ENCODE measurements around the gene AOAH.
A peak's percentile ranks its signal among the peaks of the same experiment; 100 is the strongest.

AOAH gene

GRCh38 chr7:36748017-36748487 is 23.8 kb upstream of the AOAH start:
- Mint-ChIP-seq H3K36me3 (ENCODE audit: low read depth) (peaks cover 6% of the 10 kb centered on the region), H3K27ac (no peak overlapping the region), H3K4me3 (peak overlapping the region; percentile 14), H3K9me3 (peaks cover 12% of the 10 kb centered on the region), H3K27me3 (ENCODE audit: low read depth) (peaks cover 4% of the 10 kb centered on the region), H3K4me1 (ENCODE audit: low read depth) (peaks cover 15% of the 10 kb centered on the region)

GRCh38 chr7:36747280-36748016 is 23.2 kb upstream of the AOAH start:
- H3K27me3 Mint-ChIP-seq (ENCODE audit: low read depth): peaks cover 4% of the 10 kb centered on the region
- peaks cover 10% of the 10 kb centered on the region for H3K36me3 Mint-ChIP-seq (ENCODE audit: low read depth)
- no peak overlapping the region for H3K4me3 Mint-ChIP-seq
- H3K4me1 Mint-ChIP-seq (ENCODE audit: low read depth): peaks cover 20% of the 10 kb centered on the region
- H3K9me3 Mint-ChIP-seq: peaks cover 14% of the 10 kb centered on the region
- H3K27ac Mint-ChIP-seq: no peak overlapping the region

- H3K4me1 Mint-ChIP-seq (ENCODE audit: low read depth): peaks cover 20% of the 10 kb centered on the region
- H3K4me3 Mint-ChIP-seq: no peak overlapping the region
- peaks cover 10% of the 10 kb centered on the region for H3K36me3 Mint-ChIP-seq (ENCODE audit: low read depth)
- H3K27ac Mint-ChIP-seq: no peak overlapping the region
- peaks cover 14% of the 10 kb centered on the region for H3K9me3 Mint-ChIP-seq
- peaks cover 4% of the 10 kb centered on the region for H3K27me3 Mint-ChIP-seq (ENCODE audit: low read depth)
Observed at GRCh38 chr7:36746347-36746746, 22.1 kb upstream of the AOAH start.

GRCh38 chr7:36742911-36743775 is 18.8 kb upstream of the AOAH start:
- H3K27me3 Mint-ChIP-seq (ENCODE audit: low read depth): no peaks in the 10 kb centered on the region
- peaks cover 12% of the 10 kb centered on the region for H3K9me3 Mint-ChIP-seq
- no peak overlapping the region for H3K4me3 Mint-ChIP-seq
- H3K4me1 Mint-ChIP-seq (ENCODE audit: low read depth): peaks cover 19% of the 10 kb centered on the region
- H3K27ac Mint-ChIP-seq: no peak overlapping the region
- peaks cover 9% of the 10 kb centered on the region for H3K36me3 Mint-ChIP-seq (ENCODE audit: low read depth)

- peaks cover 16% of the 10 kb centered on the region for H3K4me1 Mint-ChIP-seq (ENCODE audit: low read depth)
- H3K9me3 Mint-ChIP-seq: peaks cover 12% of the 10 kb centered on the region
- H3K36me3 Mint-ChIP-seq (ENCODE audit: low read depth): peaks cover 9% of the 10 kb centered on the region
- no peak overlapping the region for H3K27ac Mint-ChIP-seq
- no peaks in the 10 kb centered on the region for H3K27me3 Mint-ChIP-seq (ENCODE audit: low read depth)
- H3K4me3 Mint-ChIP-seq: no peak overlapping the region
Observed at GRCh38 chr7:36741866-36742265, 17.6 kb upstream of the AOAH start.

GRCh38 chr7:36739351-36739750 is 15.1 kb upstream of the AOAH start:
- Mint-ChIP-seq H3K36me3 (ENCODE audit: low read depth) (peaks cover 9% of the 10 kb centered on the region), H3K4me3 (no peak overlapping the region), H3K27ac (no peak overlapping the region), H3K4me1 (ENCODE audit: low read depth) (peaks cover 34% of the 10 kb centered on the region), H3K27me3 (ENCODE audit: low read depth) (no peaks in the 10 kb centered on the region), H3K9me3 (peaks cover 12% of the 10 kb centered on the region)

GRCh38 chr7:36736899-36737211 is 12.6 kb upstream of the AOAH start:
- peaks cover 14% of the 10 kb centered on the region for H3K36me3 Mint-ChIP-seq (ENCODE audit: low read depth)
- H3K27me3 Mint-ChIP-seq (ENCODE audit: low read depth): no peaks in the 10 kb centered on the region
- peak overlapping the region; percentile 72 for H3K27ac Mint-ChIP-seq
- H3K9me3 Mint-ChIP-seq: peaks cover 15% of the 10 kb centered on the region
- peak overlapping the region; percentile 15 for H3K4me3 Mint-ChIP-seq
- peaks cover 37% of the 10 kb centered on the region for H3K4me1 Mint-ChIP-seq (ENCODE audit: low read depth)

GRCh38 chr7:36736090-36736898 is 12.0 kb upstream of the AOAH start:
- Mint-ChIP-seq H3K4me1 (ENCODE audit: low read depth) (peaks cover 37% of the 10 kb centered on the region), H3K27me3 (ENCODE audit: low read depth) (no peaks in the 10 kb centered on the region), H3K4me3 (no peak overlapping the region), H3K36me3 (ENCODE audit: low read depth) (peaks cover 14% of the 10 kb centered on the region), H3K9me3 (peaks cover 17% of the 10 kb centered on the region), H3K27ac (peak overlapping the region; percentile 72)

- Mint-ChIP-seq H3K27me3 (ENCODE audit: low read depth) (no peaks in the 10 kb centered on the region), H3K9me3 (peaks cover 24% of the 10 kb centered on the region), H3K36me3 (ENCODE audit: low read depth) (peaks cover 26% of the 10 kb centered on the region), H3K4me3 (no peak overlapping the region), H3K27ac (no peak overlapping the region), H3K4me1 (ENCODE audit: low read depth) (peaks cover 39% of the 10 kb centered on the region)
Observed at GRCh38 chr7:36735172-36735571, 10.9 kb upstream of the AOAH start.

- H3K4me1 Mint-ChIP-seq (ENCODE audit: low read depth): peaks cover 39% of the 10 kb centered on the region
- H3K27ac Mint-ChIP-seq: no peak overlapping the region
Observed at GRCh38 chr7:36734731-36735130, 10.4 kb upstream of the AOAH start.

GRCh38 chr7:36733411-36733810 is 9.1 kb upstream of the AOAH start:
- Mint-ChIP-seq H3K27ac (no peak overlapping the region), H3K27me3 (ENCODE audit: low read depth) (peaks cover 5% of the 10 kb centered on the region), H3K36me3 (ENCODE audit: low read depth) (peaks cover 31% of the 10 kb centered on the region), H3K4me1 (ENCODE audit: low read depth) (peaks cover 37% of the 10 kb centered on the region), H3K9me3 (peaks cover 38% of the 10 kb centered on the region), H3K4me3 (no peak overlapping the region)

More at GRCh38 chr7:36734731-36735130, 10.4 kb upstream of the AOAH start:
- H3K36me3 Mint-ChIP-seq (ENCODE audit: low read depth): peaks cover 26% of the 10 kb centered on the region
- no peak overlapping the region for H3K4me3 Mint-ChIP-seq
- H3K27me3 Mint-ChIP-seq (ENCODE audit: low read depth): no peaks in the 10 kb centered on the region
- peaks cover 29% of the 10 kb centered on the region for H3K9me3 Mint-ChIP-seq

- Mint-ChIP-seq H3K4me1 (ENCODE audit: low read depth) (peaks cover 37% of the 10 kb centered on the region), H3K27ac (no peak overlapping the region), H3K9me3 (peaks cover 38% of the 10 kb centered on the region), H3K4me3 (no peak overlapping the region), H3K36me3 (ENCODE audit: low read depth) (peaks cover 31% of the 10 kb centered on the region), H3K27me3 (ENCODE audit: low read depth) (peaks cover 5% of the 10 kb centered on the region)
Observed at GRCh38 chr7:36732806-36733205, 8.5 kb upstream of the AOAH start.

GRCh38 chr7:36730046-36730445 is 5.8 kb upstream of the AOAH start:
- peaks cover 31% of the 10 kb centered on the region for H3K36me3 Mint-ChIP-seq (ENCODE audit: low read depth)
- H3K27ac Mint-ChIP-seq: no peak overlapping the region
- peaks cover 48% of the 10 kb centered on the region for H3K4me1 Mint-ChIP-seq (ENCODE audit: low read depth)
- H3K27me3 Mint-ChIP-seq (ENCODE audit: low read depth): peaks cover 5% of the 10 kb centered on the region
- H3K9me3 Mint-ChIP-seq: peaks cover 38% of the 10 kb centered on the region
- H3K4me3 Mint-ChIP-seq: no peak overlapping the region

GRCh38 chr7:36728143-36728542 is 3.8 kb upstream of the AOAH start:
- Mint-ChIP-seq H3K27me3 (ENCODE audit: low read depth) (peaks cover 5% of the 10 kb centered on the region), H3K4me3 (no peak overlapping the region), H3K4me1 (ENCODE audit: low read depth) (peaks cover 54% of the 10 kb centered on the region), H3K27ac (peak overlapping the region; percentile 8), H3K36me3 (ENCODE audit: low read depth) (peaks cover 23% of the 10 kb centered on the region), H3K9me3 (peaks cover 30% of the 10 kb centered on the region)

Data from T-helper 1 cell treated with Interleukin-12 subunit alpha and Interleukin-12 subunit beta and Interleukin-4 antibody, amounts not matched to agents 30 μg/mL and 1 μg/mL, for 36 hours (primary cell).